ENCODE measurements around the gene MARF1. TPM values are rescaled to one million over a fixed set of nuclear protein-coding genes. Genes with fewer than 3 reads are reported as not detected.

MARF1 gene
- total RNA-seq, 1 donor from 2014 or later, result 70.5 TPM

DNA sequence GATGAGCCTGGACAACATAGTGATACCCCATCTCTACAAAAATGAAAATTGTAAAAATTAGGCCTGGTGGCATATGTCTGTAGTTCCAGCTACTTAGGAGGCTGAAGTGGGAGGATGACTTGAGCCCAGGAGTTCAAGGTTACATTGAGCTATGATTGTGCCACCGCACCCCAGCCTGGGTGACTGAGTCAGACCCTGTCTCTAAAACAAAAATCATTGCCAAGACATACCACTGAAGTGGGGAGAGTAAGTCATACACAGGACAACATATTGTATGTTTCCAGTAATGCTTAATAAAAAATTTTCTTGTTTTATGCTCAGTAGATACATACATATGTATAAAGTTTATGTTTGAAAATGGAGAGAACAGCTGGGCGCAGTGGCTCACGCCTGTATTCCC, 46.3 kb upstream of the MARF1 start:
- no peak for DNase-seq
- H3K36me3 Mint-ChIP-seq (ENCODE audit: unreplicated experiment), result no peaks in the 10 kb centered on the region
- H3K27me3 Mint-ChIP-seq (ENCODE audit: unreplicated experiment), result peaks cover 3% of the 10 kb centered on the region
- peaks cover 2% of the 10 kb centered on the region for H3K9me3 Mint-ChIP-seq (ENCODE audit: unreplicated experiment)
- TF ChIP-seq, protein P1, sequence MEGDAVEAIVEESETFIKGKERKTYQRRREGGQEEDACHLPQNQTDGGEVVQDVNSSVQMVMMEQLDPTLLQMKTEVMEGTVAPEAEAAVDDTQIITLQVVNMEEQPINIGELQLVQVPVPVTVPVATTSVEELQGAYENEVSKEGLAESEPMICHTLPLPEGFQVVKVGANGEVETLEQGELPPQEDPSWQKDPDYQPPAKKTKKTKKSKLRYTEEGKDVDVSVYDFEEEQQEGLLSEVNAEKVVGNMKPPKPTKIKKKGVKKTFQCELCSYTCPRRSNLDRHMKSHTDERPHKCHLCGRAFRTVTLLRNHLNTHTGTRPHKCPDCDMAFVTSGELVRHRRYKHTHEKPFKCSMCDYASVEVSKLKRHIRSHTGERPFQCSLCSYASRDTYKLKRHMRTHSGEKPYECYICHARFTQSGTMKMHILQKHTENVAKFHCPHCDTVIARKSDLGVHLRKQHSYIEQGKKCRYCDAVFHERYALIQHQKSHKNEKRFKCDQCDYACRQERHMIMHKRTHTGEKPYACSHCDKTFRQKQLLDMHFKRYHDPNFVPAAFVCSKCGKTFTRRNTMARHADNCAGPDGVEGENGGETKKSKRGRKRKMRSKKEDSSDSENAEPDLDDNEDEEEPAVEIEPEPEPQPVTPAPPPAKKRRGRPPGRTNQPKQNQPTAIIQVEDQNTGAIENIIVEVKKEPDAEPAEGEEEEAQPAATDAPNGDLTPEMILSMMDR (IDR thresholded peaks at IDR 0.05; ENCODE audit: partially characterized antibody, unreplicated experiment), result no peak
- no peak overlapping the region for H3K4me3 Mint-ChIP-seq (ENCODE audit: unreplicated experiment)
- H3K4me1 Mint-ChIP-seq (ENCODE audit: low read depth, unreplicated experiment), result peaks cover 2% of the 10 kb centered on the region
- no peak overlapping the region for H3K27ac Mint-ChIP-seq (ENCODE audit: unreplicated experiment)

DNA sequence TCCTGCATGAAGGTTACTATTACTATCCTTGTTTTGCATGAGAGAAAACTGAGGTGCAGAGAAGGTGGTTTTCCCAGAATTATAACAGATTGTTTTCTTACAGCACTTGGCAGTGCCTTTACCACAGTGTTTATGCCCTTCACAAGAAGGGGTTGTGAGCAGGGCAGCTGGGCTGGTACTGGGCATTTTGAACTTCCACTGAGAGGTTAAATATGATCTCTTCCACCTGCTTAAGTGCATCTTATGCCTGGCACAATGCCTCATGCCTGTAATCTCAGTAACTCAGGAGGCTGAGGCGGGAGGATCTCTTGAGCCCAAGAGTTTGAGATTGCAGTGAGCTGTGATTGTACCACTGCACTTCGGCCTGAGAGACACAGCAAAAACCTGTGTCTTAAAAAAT, 43.3 kb upstream of the MARF1 start:
- H3K27ac Mint-ChIP-seq (ENCODE audit: unreplicated experiment), result no peak overlapping the region
- peaks cover 2% of the 10 kb centered on the region for H3K9me3 Mint-ChIP-seq (ENCODE audit: unreplicated experiment)

DNA sequence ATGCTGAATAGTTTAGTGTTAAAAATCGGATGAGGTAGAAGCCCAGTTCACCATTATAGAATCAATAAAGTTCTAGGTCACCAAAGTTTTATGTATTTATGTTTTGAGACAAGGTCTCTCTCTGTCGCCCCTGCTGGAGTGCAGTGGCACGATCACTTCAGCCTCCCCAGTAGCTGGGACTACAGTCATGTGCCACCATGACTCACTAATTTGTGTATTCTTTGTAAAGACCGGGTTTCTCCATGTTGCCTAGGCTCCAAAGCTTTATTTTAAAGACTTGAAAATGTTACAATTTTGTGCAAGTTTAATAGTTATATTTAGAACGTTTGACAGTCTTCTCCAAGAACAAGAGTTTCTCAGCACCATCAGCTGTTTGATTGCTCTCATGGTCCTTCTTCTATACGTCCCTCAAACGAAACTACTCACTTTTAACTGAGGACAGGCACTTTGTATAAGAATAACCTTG, 39.2 kb upstream of the MARF1 start:
- TF ChIP-seq, protein P1 (IDR thresholded peaks at IDR 0.05; ENCODE audit: partially characterized antibody, unreplicated experiment), result peak; percentile 58
- Mint-ChIP-seq H3K27me3 (ENCODE audit: unreplicated experiment) (no peaks in the 10 kb centered on the region), H3K27ac (ENCODE audit: unreplicated experiment) (no peak overlapping the region), H3K9me3 (ENCODE audit: unreplicated experiment) (peaks cover 2% of the 10 kb centered on the region), H3K4me1 (ENCODE audit: low read depth, unreplicated experiment) (no peaks in the 10 kb centered on the region), H3K4me3 (ENCODE audit: unreplicated experiment) (no peak overlapping the region), H3K36me3 (ENCODE audit: unreplicated experiment) (no peaks in the 10 kb centered on the region)
- DNase-seq, result peak; percentile 45

More for the DNA sequence above, 43.3 kb upstream of the MARF1 start:
- Mint-ChIP-seq H3K4me3 (ENCODE audit: unreplicated experiment) (no peak overlapping the region), H3K4me1 (ENCODE audit: low read depth, unreplicated experiment) (no peaks in the 10 kb centered on the region), H3K36me3 (ENCODE audit: unreplicated experiment) (no peaks in the 10 kb centered on the region), H3K27me3 (ENCODE audit: unreplicated experiment) (peaks cover 3% of the 10 kb centered on the region)
- TF ChIP-seq, protein P1 (IDR thresholded peaks at IDR 0.05; ENCODE audit: partially characterized antibody, unreplicated experiment), result no peak
- DNase-seq, result no peak

DNA sequence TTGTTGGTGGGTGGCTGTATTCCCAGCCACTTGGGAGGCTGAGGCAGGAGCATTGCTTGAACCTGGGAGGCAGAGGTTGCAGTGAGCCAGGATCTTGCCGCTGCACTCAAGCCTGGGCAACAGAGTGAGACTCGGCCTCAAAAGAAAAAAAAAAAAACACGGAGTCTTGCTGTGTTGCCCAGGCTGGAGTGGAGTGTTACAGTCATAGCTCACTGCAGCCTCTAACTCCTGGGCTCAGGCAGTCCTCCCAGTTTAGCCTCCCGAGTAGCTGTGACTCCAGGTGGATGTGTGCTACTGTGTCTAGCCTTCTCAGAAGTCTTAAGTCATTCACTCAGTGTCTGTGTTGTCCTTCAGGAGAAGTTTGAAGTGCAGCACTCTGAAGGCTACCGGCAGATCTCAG, 34.5 kb upstream of the MARF1 start:
- Mint-ChIP-seq H3K27ac (ENCODE audit: unreplicated experiment) (no peak overlapping the region), H3K4me3 (ENCODE audit: unreplicated experiment) (no peak overlapping the region), H3K27me3 (ENCODE audit: unreplicated experiment) (no peaks in the 10 kb centered on the region), H3K9me3 (ENCODE audit: unreplicated experiment) (peaks cover 2% of the 10 kb centered on the region), H3K4me1 (ENCODE audit: low read depth, unreplicated experiment) (no peaks in the 10 kb centered on the region), H3K36me3 (ENCODE audit: unreplicated experiment) (no peaks in the 10 kb centered on the region)
- no peak for DNase-seq
- TF ChIP-seq, protein P1 (IDR thresholded peaks at IDR 0.05; ENCODE audit: partially characterized antibody, unreplicated experiment), result no peak

DNA sequence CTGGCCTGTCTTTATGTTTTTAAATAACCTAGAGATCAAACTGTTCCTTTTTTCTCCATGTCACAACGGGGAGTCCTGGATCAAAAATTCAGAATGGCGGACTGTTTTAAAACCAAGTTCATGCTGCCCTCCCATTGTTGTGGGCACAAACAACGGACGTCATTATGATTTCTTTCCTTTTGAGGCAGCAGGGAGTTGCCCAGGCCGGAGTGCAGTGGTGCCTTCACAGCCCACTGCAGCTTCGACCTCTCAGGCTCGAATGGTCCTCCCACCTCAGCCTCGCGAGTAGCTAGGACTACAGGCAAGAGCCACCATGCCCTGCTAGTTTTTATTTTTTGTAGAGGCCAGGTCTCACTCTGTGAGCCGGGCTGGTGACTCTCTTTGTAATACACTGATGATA, 33.6 kb upstream of the MARF1 start:
- Mint-ChIP-seq H3K36me3 (ENCODE audit: unreplicated experiment) (no peaks in the 10 kb centered on the region), H3K27me3 (ENCODE audit: unreplicated experiment) (no peaks in the 10 kb centered on the region), H3K4me3 (ENCODE audit: unreplicated experiment) (no peak overlapping the region), H3K27ac (ENCODE audit: unreplicated experiment) (no peak overlapping the region), H3K9me3 (ENCODE audit: unreplicated experiment) (peaks cover 2% of the 10 kb centered on the region), H3K4me1 (ENCODE audit: low read depth, unreplicated experiment) (no peaks in the 10 kb centered on the region)
- no peak for DNase-seq
- TF ChIP-seq, protein P1 (IDR thresholded peaks at IDR 0.05; ENCODE audit: partially characterized antibody, unreplicated experiment), result no peak
